Measurements from ENCODE around the gene RHOG. TPM values are rescaled to one million over a fixed set of nuclear protein-coding genes. Genes with fewer than 3 reads are reported as not detected.

Gene RHOG
- total and polyA plus RNA-seq, 9 of the 15 experiments (the other 6 are each of a cell fraction or from before 2014, with no cell fraction given) = 22.6 to 162 (median 80.3) TPM

DNA sequence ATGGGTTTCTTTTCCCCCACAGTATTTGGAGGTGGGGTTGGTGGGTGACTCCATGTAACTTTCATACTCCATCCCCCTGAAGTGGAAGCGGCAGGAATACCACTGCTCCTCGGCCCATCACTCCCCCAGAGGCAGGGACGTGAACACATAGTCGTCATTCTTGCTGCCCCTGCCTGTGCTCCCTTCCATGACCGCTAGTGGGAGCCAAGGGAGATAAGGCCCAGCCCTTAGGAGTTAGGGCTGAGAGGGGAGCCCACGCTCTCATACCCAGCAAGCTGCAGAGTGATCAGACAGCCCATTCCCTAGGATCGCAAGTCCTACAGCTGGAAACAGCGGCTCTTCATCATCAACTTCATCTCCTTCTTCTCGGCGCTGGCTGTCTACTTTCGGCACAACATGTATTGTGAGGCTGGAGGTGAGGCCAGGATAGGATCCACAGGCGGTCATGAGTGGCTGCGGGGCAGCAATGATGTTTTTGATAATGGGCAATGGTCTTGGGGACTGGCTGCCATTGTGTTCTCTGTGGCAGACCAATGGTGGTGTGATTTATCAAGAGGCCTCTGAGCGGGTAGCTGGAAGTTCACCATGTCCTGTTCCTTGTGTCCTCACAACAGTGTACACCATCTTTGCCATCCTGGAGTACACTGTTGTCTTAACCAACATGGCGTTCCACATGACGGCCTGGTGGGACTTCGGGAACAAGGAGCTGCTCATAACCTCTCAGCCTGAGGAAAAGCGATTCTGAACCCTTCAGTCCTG is 15.9 kb downstream of the RHOG start (continued):
- TF ChIP-seq, protein P1, sequence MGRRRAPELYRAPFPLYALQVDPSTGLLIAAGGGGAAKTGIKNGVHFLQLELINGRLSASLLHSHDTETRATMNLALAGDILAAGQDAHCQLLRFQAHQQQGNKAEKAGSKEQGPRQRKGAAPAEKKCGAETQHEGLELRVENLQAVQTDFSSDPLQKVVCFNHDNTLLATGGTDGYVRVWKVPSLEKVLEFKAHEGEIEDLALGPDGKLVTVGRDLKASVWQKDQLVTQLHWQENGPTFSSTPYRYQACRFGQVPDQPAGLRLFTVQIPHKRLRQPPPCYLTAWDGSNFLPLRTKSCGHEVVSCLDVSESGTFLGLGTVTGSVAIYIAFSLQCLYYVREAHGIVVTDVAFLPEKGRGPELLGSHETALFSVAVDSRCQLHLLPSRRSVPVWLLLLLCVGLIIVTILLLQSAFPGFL (CRISPR knock-in tag; IDR thresholded peaks at IDR 0.05) = no peak
- TF ChIP-seq FOXA1 (IDR thresholded peaks at IDR 0.05; ENCODE audit: borderline replicate concordance) (no peak), IFI16 (CRISPR knock-in tag; IDR thresholded peaks at IDR 0.05) (no peak), PTRF (tag; IDR thresholded peaks at IDR 0.05) (no peak), MTA3 (IDR thresholded peaks at IDR 0.05; ENCODE audit: borderline replicate concordance) (peak; percentile 73; the same call in 1 of the 2 replicates), ZNF146 (CRISPR knock-in tag; IDR thresholded peaks at IDR 0.05; ENCODE audit: unreplicated experiment) (no peak), NFE2L1 (tag; IDR thresholded peaks at IDR 0.05; ENCODE audit: borderline replicate concordance, low read depth) (no peak), HNRNPK (IDR thresholded peaks at IDR 0.05; ENCODE audit: low read depth, low read length, poor library complexity, severe bottlenecking) (no peak), CHCHD3 (CRISPR knock-in tag; IDR thresholded peaks at IDR 0.05) (no peak), TOE1 (IDR thresholded peaks at IDR 0.05; ENCODE audit: borderline replicate concordance) (no peak; the same call in 1 of the 2 replicates), TOE1 (CRISPR knock-in tag; IDR thresholded peaks at IDR 0.05; ENCODE audit: borderline replicate concordance, low read depth) (peak; percentile 63; the same call in 1 of the 2 replicates), MTA1 (IDR thresholded peaks at IDR 0.05; ENCODE audit: borderline replicate concordance) (peak; percentile 27; the same call in 1 of the 2 replicates), FOXK2 (conservative IDR thresholded peaks at IDR 0.05 in 1 of 2, IDR thresholded peaks at IDR 0.05 in 1 of 2; ENCODE audit: low read depth in 2 of 2) (no peak), MAFK (IDR thresholded peaks at IDR 0.05; ENCODE audit: low read length) (no peak; the same call in 1 of the 2 replicates), SREBF2 (CRISPR knock-in tag; IDR thresholded peaks at IDR 0.05) (no peak), XRCC3 (IDR thresholded peaks at IDR 0.05) (no peak), RCOR1 (IDR thresholded peaks at IDR 0.05; ENCODE audit: borderline replicate concordance in 1 of 2, low read depth in 2 of 2, low read length in 2 of 2) (peak in 1 of 2 experiments; percentile 73; a peak in 3 of 4 replicates), CBFB (CRISPR knock-in tag; IDR thresholded peaks at IDR 0.05) (no peak), RUNX1 (IDR thresholded peaks at IDR 0.05; ENCODE audit: low read depth) (no peak), TCF7 (IDR thresholded peaks at IDR 0.05; ENCODE audit: borderline replicate concordance) (no peak), SRSF7 (optimal IDR thresholded peaks at IDR 0.05; ENCODE audit: low read depth, low read length) (no peak), HNRNPUL1 (IDR thresholded peaks at IDR 0.05; ENCODE audit: low read length) (no peak), CAMTA2 (CRISPR knock-in tag; conservative IDR thresholded peaks at IDR 0.05) (no peak), ZNF3 (CRISPR knock-in tag; IDR thresholded peaks at IDR 0.05) (no peak), ZNF431 (CRISPR knock-in tag; IDR thresholded peaks at IDR 0.05) (no peak), CBX2 (IDR thresholded peaks at IDR 0.05; ENCODE audit: insufficient read depth, low read length, poor library complexity, severe bottlenecking) (no peak), SPI1 (IDR thresholded peaks at IDR 0.05; ENCODE audit: borderline replicate concordance, low read depth, low read length) (no peak), ZNF165 (CRISPR knock-in tag; IDR thresholded peaks at IDR 0.05; ENCODE audit: borderline replicate concordance) (no peak), ZC3H8 (IDR thresholded peaks at IDR 0.05) (no peak), SMARCC2 (IDR thresholded peaks at IDR 0.05; ENCODE audit: low read depth) (no peak), ZNF57 (CRISPR knock-in tag; IDR thresholded peaks at IDR 0.05) (no peak), HMGN3 (IDR thresholded peaks at IDR 0.05; ENCODE audit: borderline replicate concordance, extremely low read depth, insufficient read length, low read depth, low read length) (peak; percentile 9)

Data from K562 (cell line).